ENCODE data around the gene UBAP1L.

DNA sequence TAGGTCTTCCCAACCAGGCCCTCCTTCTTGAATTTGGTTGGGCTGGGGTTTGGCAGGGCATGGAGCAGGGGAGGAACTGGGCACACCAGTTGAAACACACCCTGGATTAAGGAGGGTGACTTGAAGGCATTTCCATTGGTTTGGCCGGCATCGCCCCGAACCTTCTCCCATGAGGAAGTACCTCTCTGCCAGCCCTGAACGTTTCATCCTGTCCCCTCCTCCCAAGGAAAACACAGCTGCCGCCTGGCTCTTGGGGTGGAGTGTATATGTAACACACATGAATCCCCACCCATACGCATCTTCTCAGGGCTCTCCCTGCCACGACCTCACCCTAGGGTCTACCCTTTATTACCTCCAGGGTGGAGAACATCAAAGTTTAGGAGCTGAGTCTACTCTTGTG lies 14.6 kb downstream of the UBAP1L start:
- TF ChIP-seq POLR2A (IDR thresholded peaks at IDR 0.05; ENCODE audit: low read length) (no peak), GATA1 (IDR thresholded peaks at IDR 0.05; ENCODE audit: low read depth, low read length) (no peak)
